SK-N-SH (cell line): Measurements from ENCODE around the gene CD2AP. TPM values are rescaled to one million over a fixed set of nuclear protein-coding genes. Genes with fewer than 3 reads are reported as not detected.

Source experiments
- CTCF ChIA-PET: fragments of 300-600, 350-600 bp; formaldehyde crosslinking; extraction: SDS; loops from one replicate; lab custom pipeline; 2021; lab: Yijun Ruan, JAX
- POLR2A ChIA-PET: fragments of 350-600 bp; sonication (Branson Sonifier 250); formaldehyde crosslinking; extraction: SDS; loops from one replicate; lab custom pipeline; 2020; ENCODE audit warnings: antibody characterized with exemption, inconsistent platforms; lab: Yijun Ruan, JAX
- DNase-seq: peaks from one replicate; pipeline ENCODE4 v3.0.0; 2012
- H2AFZ ChIP-seq: fragments of 200-600 bp; sonication (generic); 2 replicates; pipeline ENCODE4 v1.8.1; 2016; ENCODE audit warnings: antibody characterized with exemption, mild to moderate bottlenecking, low read depth
- H3F3A ChIP-seq: fragments of 200-600 bp; sonication (generic); replicated peaks from 2 replicates; pipeline ENCODE3; 2016; ENCODE audit warnings: antibody characterized with exemption, mild to moderate bottlenecking; ENCODE audit not compliant: insufficient read depth
- H3K27ac ChIP-seq, 2 experiments: fragments of 200-500 bp in 1 of 2; fragments of 200-600 bp in 1 of 2; sonication (Bioruptor generic) in 1 of 2; sonication (generic), shearing (Covaris generic) in 1 of 2; 2 replicates each; pipeline versions ENCODE4 v1.5.1 to v1.6.1; 2014 to 2016; ENCODE audit warnings: low read depth in 2 of 2, inconsistent platforms in 1 of 2, low read length in 1 of 2, mild to moderate bottlenecking in 1 of 2, mixed read lengths in 1 of 2
- H3K27me3 ChIP-seq: fragments of 200-600 bp; sonication (generic), shearing (Covaris generic); 2 replicates; pipeline ENCODE4 v1.6.1; 2016; ENCODE audit warnings: mixed run types; ENCODE audit not compliant: insufficient read depth
- H3K36me3 ChIP-seq, 2 experiments: fragments of 200-500 bp in 1 of 2; fragments of 200-600 bp in 1 of 2; sonication (Bioruptor generic) in 1 of 2; sonication (generic) in 1 of 2; replicated peaks in 1 of 2; 2 replicates each; pipeline versions ENCODE3 to v1.5.1; 2014 to 2016; ENCODE audit warnings: low read length in 1 of 2, mild to moderate bottlenecking in 1 of 2; ENCODE audit not compliant: insufficient read depth in 2 of 2, control insufficient read depth in 1 of 2
- H3K4me1 ChIP-seq, 2 experiments: fragments of 200-500 bp in 1 of 2; fragments of 200-600 bp in 1 of 2; sonication (Bioruptor generic) in 1 of 2; sonication (generic), shearing (Covaris generic) in 1 of 2; 2 replicates each; pipeline versions ENCODE4 v1.5.1 to v1.6.1; 2014 to 2016; ENCODE audit warnings: low read depth in 1 of 2, low read length in 1 of 2, mixed run types in 1 of 2; ENCODE audit not compliant: insufficient read depth in 2 of 2, control insufficient read depth in 1 of 2
- H3K4me2 ChIP-seq: fragments of 200-600 bp; sonication (generic), shearing (Covaris generic); 2 replicates; pipeline ENCODE4 v1.6.1; 2017; ENCODE audit warnings: mixed run types
- H3K4me3 ChIP-seq, 2 experiments: fragments of 200-500 bp in 1 of 2; fragments of 200-600 bp in 1 of 2; sonication (Bioruptor generic) in 1 of 2; sonication (generic), shearing (Covaris generic) in 1 of 2; 2 replicates each; pipeline versions ENCODE4 v1.5.1 to v1.8.1; 2014 to 2016; ENCODE audit warnings: low read depth in 2 of 2, inconsistent platforms in 1 of 2, low read length in 1 of 2, mild to moderate bottlenecking in 1 of 2, mixed read lengths in 1 of 2, moderate library complexity in 1 of 2
- H3K79me2 ChIP-seq: fragments of 200-600 bp; sonication (generic); 2 replicates; pipeline ENCODE4 v1.8.1; 2017; ENCODE audit warnings: mild to moderate bottlenecking; ENCODE audit not compliant: insufficient read depth
- H3K9ac ChIP-seq: fragments of 200-600 bp; sonication (generic); 2 replicates; pipeline ENCODE4 v1.6.1; 2017; ENCODE audit warnings: mixed run types
- H3K9me2 ChIP-seq: fragments of 200-600 bp; sonication (generic); 2 replicates; pipeline ENCODE4 v1.6.1; 2017; ENCODE audit warnings: mixed run types
- H3K9me3 ChIP-seq: fragments of 200-600 bp; sonication (generic); 2 replicates; pipeline ENCODE4 v1.6.1; 2017; ENCODE audit warnings: mixed run types, mild to moderate bottlenecking, moderate library complexity
- H4K20me1 ChIP-seq: fragments of 200-600 bp; sonication (generic); 2 replicates; pipeline ENCODE4 v1.6.1; 2017; ENCODE audit warnings: mild to moderate bottlenecking, mixed run types; ENCODE audit not compliant: insufficient read depth
- CHD2 ChIP-seq: fragments of 150-350 bp; IDR thresholded peaks from 2 replicates; pipeline ENCODE4 v1.6.1; 2018; ENCODE audit warnings: low read length; ENCODE audit not compliant: partially characterized antibody
- CTCF ChIP-seq: fragments of 200-600 bp; sonication (generic); IDR thresholded peaks from 2 replicates; pipeline ENCODE4 v1.6.1; 2017; ENCODE audit warnings: antibody characterized with exemption, mild to moderate bottlenecking, moderate library complexity
- FOSL2 ChIP-seq: IDR thresholded peaks from 2 replicates; pipeline ENCODE4 v1.4.0; 2012; ENCODE audit warnings: low read depth, mild to moderate bottlenecking, moderate library complexity, borderline replicate concordance
- FOXJ3 ChIP-seq: sonication (generic); formaldehyde crosslinking; IDR thresholded peaks from 2 replicates; pipeline ENCODE4 v1.5.1; 2020; ENCODE audit warnings: mild to moderate bottlenecking, missing genetic modification reagents
- FOXM1 ChIP-seq: IDR thresholded peaks from 2 replicates; pipeline ENCODE4 v1.4.0; 2012; ENCODE audit warnings: low read depth, mild to moderate bottlenecking
- IRF3 ChIP-seq: fragments of 150-350 bp; IDR thresholded peaks from 2 replicates; pipeline ENCODE4 v1.6.1; 2016; ENCODE audit warnings: mild to moderate bottlenecking, low read depth, low read length
- JUND ChIP-seq: IDR thresholded peaks from 2 replicates; pipeline ENCODE4 v1.4.0; 2012
- MXI1 ChIP-seq: IDR thresholded peaks from 2 replicates; pipeline ENCODE4 v1.6.1; 2012; ENCODE audit warnings: mild to moderate bottlenecking, low read depth, low read length, improper control_type of control experiment
- NFIC ChIP-seq: IDR thresholded peaks from 2 replicates; pipeline ENCODE4 v1.4.0; 2012; ENCODE audit warnings: borderline replicate concordance
- PBX3 ChIP-seq: IDR thresholded peaks from 2 replicates; pipeline ENCODE4; 2012
- RAD21 ChIP-seq: IDR thresholded peaks from 2 replicates; pipeline ENCODE4 v1.6.1; 2012; ENCODE audit warnings: mild to moderate bottlenecking, low read length
- RCOR1 ChIP-seq: fragments of 150-350 bp; IDR thresholded peaks from 2 replicates; pipeline ENCODE4 v1.6.1; 2017; ENCODE audit warnings: antibody characterized with exemption, low read length
- REST ChIP-seq: IDR thresholded peaks from 2 replicates; pipeline ENCODE4 v1.6.1; 2012; ENCODE audit warnings: mild to moderate bottlenecking, low read depth, low read length, moderate library complexity
- RFX5 ChIP-seq: IDR thresholded peaks from 2 replicates; pipeline ENCODE4 v1.6.1; 2012; ENCODE audit warnings: mild to moderate bottlenecking, improper control_type of control experiment, low read length
- SIN3A ChIP-seq: IDR thresholded peaks from 2 replicates; pipeline ENCODE4 v1.6.1; 2012; ENCODE audit warnings: low read depth, mild to moderate bottlenecking, low read length, moderate library complexity, borderline replicate concordance
- TCF12 ChIP-seq: IDR thresholded peaks from 2 replicates; pipeline ENCODE4 v1.4.0; 2012
- TEAD4 ChIP-seq: IDR thresholded peaks from 2 replicates; pipeline ENCODE4 v1.4.0; 2012; ENCODE audit warnings: mild to moderate bottlenecking, borderline replicate concordance; ENCODE audit not compliant: insufficient read depth
- YY1 ChIP-seq: IDR thresholded peaks from 2 replicates; pipeline ENCODE4 v1.4.0; 2012; ENCODE audit warnings: low read depth, mild to moderate bottlenecking
- WGBS: methylation state at CpG from one replicate; pipeline ENCODE4 v1.1.6; 2017; ENCODE audit warnings: low lambda C conversion rate; 5-methylcytosine and 5-hydroxymethylcytosine counted together
- polyA plus RNA-seq, 3 experiments: library from polyadenylated mRNA; depleted of rRNA; stranded (reverse); fragments of >200 nt; gene quantifications; 2 replicates each; pipeline ENCODE4 v1.2.3, GENCODE V29; 2012

Gene CD2AP
- polyA plus RNA-seq, 1 of the 3 experiments (the other 2 are of a cell fraction), result 1.6 TPM

- TF ChIP-seq CTCF, result no peak
- TF ChIP-seq RCOR1, result no peak
- TF ChIP-seq CHD2, result no peak
- no peak for TF ChIP-seq FOSL2
- no peak for TF ChIP-seq NFIC
- no peak for TF ChIP-seq SIN3A
Observed at GRCh38 chr6:47603995-47604394, 126.4 kb downstream of the CD2AP start (continued).

GRCh38 chr6:47621838-47622449 is 144.4 kb downstream of the CD2AP start:
- Histone ChIP-seq H3K27me3 (no peaks in the 10 kb centered on the region), H3K9ac (no peak overlapping the region), H4K20me1 (no peaks in the 10 kb centered on the region), H3K36me3 (peaks cover 9 to 27% of the 10 kb centered on the region in 2 experiments), H3K4me3 (no peak overlapping the region), H3F3A (no peaks in the 10 kb centered on the region), H3K27ac (no peak overlapping the region), H2AFZ (no peak overlapping the region), H3K9me2 (no peaks in the 10 kb centered on the region), H3K79me2 (no peaks in the 10 kb centered on the region), H3K9me3 (no peaks in the 10 kb centered on the region), H3K4me1 (no peaks in the 10 kb centered on the region)
- ChIA-PET CTCF (interaction anchor here (4.0 kb wide), 1 partner anchor 9 kb away, joined by 18 read pairs; no protein-coding TSS in a partner anchor), POLR2A (no interaction called here)
- DNase-seq, result no peak
- TF ChIP-seq IRF3, result no peak
- TF ChIP-seq TEAD4, result no peak
- no peak for TF ChIP-seq FOXJ3 (CRISPR knock-in tag)
- no peak for TF ChIP-seq JUND
- no peak for TF ChIP-seq CHD2
- TF ChIP-seq RAD21, result no peak
- TF ChIP-seq TCF12, result no peak
- TF ChIP-seq REST, result no peak
- TF ChIP-seq FOXM1, result no peak
- no peak for TF ChIP-seq RFX5
- no peak for TF ChIP-seq YY1
- no peak for TF ChIP-seq MXI1
- TF ChIP-seq PBX3, result no peak
- TF ChIP-seq, all 33 proteins: peak for 0
- no peak overlapping the region for H3K4me2 ChIP-seq
- WGBS, result 86% methylated on average over 10 of the region's 12 CpGs
